NCI-H226 (cell line): ENCODE measurements around the gene SHTN1.
A peak's percentile ranks its signal among the peaks of the same experiment; 100 is the strongest.

Source experiments
- DNase-seq: peaks from one replicate; pipeline ENCODE4 v3.0.0-alpha.2; 2015

Gene SHTN1

DNA sequence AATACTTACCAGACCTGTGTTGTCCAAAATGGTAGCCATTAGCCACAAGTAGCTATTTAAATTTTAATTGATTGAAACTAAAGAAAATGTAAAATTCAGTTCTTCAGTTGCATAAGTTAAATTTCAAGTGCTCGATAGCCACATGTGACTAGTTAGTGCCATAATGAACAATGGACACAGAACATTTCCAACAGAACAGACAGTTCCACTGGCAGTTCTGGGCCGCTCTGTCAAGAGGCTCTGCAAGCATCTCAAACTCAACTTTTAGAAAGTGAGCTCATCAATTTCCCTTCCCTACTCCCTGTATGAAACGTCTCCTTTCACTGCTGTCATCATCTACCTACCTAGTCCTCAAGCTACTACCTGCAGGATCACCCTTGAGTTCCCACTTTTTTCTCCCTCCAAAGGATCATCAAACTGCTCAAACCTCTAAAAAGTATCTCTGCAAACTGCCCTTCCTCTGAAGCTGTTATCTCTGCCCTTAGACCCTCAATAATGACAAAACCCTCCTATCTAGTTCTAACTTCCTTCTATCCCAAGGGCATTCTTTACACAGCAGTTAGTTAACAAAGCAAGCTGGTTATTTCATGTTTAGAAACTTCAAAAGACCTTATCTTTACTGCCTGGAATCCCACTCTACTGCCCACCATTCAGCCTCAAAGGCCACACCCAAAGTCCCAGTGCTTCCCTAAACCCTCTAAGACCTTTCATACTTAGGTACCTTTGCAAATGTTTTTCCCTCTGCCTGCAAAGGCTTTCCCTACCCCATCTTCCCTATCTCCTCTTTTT lies 20.6 kb downstream of the SHTN1 start:
- DNase-seq: no peak

DNA sequence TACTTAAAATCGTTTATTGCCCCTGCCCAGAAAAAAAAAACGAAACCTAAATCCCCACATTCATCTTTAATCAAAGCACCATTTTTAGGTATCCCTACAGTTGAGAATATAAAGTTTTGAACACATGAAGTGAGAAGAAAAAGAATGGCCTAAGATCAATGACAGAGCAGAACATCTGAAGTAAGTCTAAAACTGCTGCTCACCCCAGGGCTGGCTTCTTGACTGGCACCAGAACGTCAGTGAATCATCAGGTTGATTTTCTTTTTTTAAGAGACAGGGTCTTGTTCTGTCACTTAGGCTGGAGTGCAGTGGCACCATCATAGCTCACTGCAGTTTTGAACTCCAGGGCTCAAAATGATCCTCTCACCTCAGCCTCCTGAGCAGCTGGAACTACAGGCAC lies 24.9 kb downstream of the SHTN1 start:
- DNase-seq: no peak

DNA sequence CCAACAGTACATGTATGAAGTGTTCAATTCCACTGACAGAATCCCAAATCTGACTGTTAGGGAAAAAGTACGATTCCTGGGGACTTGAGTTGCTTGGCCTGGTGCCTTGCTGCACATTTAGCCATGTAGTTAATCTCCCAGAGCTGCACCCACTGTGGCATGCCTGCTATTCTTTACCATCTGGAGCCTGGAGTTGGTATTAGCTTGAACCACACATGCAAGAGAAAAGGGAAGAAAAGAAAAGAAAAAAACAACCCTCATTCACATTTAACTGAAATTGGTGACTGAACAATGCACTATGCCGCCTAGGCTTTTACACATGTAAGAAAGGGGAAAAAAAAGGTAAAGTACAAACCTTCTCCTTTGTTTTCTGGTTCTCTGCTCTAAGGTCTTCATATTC lies 26.1 kb downstream of the SHTN1 start:
- DNase-seq: no peak

DNA sequence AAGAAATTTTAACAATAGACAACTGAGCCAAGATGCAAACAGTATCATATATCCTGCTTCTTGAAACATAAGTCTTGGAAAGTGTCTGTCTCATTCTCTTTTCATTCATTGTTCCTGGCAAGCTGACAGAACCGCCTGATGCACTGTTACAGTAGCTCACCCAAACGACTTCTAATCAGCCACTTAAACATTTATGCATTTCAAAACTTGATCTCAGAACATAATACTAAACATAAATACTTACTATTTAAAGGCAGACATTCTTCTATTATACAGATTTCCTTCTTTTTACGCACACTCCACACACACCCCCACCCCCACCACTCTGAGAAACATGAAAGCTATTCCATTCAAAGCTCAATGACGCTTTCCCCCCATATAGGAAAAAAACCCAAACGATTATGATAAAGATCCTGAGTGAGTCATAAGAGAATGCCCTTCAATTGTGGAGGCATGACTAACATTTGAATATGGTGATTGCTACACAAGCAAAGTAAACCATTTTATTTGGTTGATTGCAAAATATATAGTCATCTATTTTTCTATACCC lies 30.5 kb downstream of the SHTN1 start:
- peak; percentile 74 for DNase-seq

DNA sequence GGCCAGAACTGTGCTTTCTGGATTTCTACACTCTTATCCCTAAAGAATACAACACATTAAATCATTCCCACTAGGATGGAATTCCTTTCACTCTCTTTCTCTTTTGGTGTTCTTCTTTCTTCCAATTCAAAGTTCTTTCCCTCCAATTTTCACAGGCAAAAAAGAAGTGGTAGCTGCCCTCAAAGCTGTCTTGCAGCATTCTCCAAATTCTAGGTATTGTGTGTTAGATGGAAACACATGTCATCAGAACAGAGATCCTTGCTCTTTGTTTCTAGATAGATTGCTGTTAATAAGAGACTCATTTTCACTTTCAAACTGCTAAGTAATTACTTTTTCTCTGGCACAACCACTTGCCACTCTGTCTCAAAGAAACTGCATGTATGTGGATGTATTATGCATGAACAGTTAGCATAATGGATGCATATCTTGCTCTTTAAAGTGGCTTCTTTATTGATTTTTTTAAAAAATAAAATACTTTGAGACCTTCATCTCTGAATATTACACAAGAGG lies 31.0 kb downstream of the SHTN1 start:
- no peak for DNase-seq

DNA sequence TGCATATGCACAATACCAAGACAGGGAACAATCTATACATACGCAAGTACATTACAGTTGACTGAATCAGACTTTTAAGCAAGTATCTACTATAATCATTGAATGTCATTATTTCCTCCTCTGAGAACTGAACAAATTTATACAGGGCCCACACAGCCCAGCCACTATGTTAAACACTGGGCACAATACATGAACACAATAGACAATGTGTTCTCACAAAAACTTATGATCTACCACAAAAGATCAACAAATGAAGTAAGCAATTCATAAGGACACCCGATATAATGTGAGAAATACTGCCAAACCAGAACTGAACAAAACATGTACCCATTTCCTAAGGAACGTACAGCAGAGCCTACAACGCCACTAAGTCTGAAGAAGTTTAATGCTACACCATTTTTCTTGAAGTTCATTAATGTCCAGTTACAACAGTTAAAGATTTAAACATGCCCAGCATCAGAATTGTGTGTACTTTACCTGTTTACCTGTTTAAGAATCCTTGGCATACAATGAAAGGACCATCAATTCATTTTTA lies 31.5 kb downstream of the SHTN1 start:
- no peak for DNase-seq

DNA sequence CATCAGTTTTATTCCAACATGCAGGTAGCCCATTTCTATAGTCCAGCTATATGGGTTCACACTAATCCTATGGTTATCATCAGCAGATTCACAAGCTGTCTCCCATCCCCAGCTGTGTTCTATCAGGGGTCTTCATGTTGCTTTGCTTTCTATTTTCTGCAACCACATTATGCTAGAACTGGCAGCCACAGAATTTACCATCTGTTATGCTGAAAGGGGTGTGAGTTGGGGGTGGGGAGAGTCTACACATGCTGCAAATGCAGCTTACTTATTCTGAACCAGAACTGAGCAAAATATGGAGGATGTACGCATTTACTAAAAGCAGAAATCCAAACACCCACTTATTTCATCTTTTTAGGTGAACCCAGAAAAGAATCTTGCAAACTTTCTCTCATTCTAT lies 32.9 kb downstream of the SHTN1 start:
- no peak for DNase-seq

DNA sequence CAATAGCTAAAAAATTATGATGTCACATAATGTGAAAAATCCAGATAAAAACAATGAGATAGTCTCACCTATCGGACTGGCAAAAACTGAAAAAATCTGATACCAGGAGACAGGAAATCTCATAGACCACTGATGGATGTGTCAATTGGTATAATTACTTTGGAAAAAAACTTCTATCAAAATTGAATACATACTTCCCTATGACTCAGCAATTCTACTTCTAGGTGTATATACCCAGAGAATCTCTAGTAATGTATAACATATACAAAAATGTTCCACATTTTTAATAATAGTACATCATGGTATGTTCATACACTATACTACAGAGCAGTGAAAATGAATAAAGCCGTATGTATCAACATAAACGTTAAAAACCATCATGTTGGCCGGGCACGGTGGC lies 34.9 kb downstream of the SHTN1 start:
- no peak for DNase-seq

DNA sequence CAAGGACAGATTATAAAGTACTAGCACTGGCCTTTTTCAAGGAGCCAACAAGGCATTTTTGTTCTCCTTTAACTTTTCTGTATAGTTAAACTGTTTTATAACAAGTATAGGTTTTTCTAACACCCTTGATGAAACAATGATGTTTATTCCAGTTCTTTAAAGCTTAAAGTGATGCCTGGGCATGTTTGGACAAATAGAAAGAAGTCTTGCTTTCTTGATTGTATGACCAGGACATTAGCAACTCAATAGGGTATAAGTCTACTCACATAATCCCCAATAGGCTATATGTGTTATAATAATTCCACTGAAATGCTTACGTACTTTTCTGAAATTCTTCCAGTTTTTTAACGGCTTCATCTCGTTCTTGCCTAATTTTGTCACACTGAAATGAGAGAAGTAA lies 36.7 kb downstream of the SHTN1 start:
- DNase-seq: no peak

DNA sequence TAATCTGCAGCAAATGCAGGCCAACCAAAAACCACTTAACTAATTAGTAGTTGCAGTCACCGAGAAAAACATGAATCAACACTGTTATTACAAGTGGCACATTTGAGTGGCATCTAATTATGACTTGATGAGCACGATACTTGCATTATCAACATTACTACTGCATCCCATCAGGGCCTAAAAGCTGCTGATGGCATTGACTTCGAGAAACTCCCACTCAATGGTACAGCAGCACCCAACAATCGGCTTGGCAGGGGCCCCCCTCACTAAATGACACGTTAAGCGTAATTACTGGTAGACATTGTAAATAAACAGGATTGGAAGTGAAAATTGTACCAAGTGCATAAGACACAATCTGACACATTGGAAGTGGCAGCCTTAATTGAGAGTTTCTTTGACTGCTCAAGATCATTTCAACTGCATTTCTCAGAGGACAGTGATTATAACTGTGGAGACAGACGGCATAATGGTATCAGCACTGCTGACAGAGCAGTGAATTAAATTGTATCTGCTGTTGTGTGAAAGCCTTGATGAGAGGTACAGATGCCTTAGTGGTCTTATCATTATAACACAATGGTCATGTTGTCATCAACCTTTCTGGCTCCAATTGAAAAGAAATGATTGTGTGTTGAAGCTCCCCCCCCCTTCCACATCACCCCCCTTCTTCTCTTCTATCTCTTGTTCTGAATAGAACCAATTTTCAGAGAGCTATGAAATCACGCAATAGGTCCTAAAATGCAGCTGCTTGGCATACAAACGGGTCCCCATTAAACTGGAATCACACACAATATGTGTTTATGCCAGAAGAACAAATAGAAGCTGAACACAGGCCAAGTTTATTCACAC lies 43.4 kb downstream of the SHTN1 start:
- DNase-seq: no peak

DNA sequence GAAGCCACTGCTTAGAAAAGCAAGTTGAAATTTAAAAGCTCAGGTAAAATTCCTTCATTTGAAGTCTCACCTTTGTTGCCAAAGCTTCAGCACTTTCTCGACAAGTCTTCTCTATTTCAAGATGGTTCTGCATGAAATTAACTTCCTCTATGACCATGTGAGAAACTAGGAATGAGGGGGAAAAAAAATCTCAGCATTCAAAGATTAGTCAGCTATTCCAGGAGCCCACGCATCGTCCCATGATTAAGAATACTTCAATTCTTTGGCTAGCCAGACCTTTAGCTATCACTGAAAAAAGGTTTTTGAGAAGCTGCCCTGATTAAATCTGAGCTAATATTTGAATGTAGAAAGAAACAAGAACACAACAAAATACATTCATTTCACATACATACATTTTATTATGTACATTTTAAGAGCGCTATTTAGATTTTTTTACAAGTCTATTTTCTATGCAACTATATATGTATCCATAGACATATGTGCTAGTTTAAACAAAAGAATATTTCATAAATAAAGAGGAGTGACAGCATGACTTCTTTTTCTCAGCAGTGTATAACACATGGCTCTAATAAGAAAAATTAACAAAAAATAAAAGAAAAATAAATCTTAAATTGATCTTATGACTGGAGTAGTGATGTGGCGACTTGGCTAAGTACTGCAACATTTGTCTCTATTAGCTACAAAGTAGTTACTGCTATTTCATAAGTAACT lies 44.8 kb downstream of the SHTN1 start:
- DNase-seq: no peak

DNA sequence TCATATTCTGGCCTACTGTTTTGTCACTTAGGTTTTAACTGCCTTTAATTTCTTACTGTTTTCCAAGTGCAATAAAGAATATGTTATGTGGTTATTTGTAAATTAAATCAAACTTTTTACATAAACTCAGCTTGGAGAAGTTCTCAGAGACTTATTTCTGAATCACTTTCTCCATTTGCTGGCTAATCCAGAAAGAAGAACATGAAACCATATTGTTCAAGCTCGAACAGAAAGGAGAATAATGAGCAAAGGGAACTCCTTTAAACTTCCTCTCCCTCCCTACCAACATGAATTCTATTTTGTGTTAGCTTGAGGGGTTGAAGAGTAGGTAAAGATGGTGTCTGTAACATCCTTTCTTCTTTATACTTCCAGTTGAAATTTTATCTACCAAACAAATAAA lies 52.3 kb downstream of the SHTN1 start:
- DNase-seq: no peak

DNA sequence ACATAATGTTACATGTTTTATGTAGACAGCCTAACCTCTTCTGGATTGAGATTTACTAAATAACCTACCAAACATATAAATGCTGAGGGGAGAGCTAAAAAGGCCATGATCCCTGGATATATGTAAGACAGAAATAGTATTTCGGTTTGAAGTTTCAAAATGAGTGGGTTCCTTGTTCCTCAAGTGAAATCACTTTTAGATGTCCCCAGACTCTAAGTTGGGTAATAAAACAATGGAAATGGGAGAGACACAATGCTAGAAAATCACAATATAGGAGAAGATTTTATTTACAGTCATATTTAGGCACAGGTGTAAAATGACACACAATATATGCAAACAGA lies 56.5 kb downstream of the SHTN1 start:
- DNase-seq: no peak

DNA sequence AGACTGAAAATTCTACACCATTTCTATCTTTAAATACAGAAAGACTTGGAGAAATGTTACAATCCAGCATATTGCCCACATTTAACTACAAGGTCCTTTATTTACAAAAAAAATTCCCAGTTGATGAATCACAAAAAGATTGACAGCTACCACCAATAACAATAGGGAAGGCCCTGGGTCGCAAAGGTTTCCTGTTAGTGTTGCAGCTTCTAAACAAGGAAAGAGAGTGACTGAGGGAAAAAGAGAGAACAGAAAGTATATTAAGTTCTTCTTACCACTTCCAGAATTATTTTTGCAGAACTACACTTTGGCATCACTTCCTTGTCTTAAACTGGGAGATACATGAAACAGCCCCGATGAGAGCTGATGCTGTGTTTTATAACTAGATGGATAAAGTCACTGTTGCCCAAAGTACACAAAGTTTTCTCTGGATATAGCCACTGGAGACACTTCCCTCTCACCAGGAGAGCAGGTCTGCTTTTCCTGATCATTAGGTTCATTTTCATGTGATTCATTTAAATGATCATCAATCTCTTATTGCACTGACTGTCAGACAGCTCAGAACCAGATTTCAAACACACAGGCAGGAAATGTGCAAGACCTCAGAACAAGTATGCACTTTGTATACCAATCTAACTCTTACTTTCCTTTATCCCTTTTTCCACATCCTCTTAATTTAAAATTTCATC lies 57.0 kb downstream of the SHTN1 start:
- peak; percentile 34 for DNase-seq

DNA sequence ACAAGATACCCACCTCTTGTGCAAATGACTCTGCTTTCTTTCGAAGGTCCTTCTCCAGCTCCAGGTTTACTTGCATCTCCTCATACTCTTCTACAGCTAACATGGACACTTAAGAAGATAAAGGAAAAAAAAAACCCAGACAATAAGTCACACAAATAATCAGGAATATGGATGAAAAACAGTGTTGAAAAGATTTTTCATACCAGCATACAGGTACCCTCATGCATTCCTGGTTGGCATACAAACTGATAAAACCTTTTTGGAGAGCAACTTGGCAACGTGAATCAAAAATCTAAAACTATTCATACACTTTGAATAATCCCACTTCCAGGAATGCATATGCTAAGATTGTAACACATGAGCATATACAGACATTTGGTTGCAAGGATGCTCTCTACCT lies 60.1 kb downstream of the SHTN1 start:
- DNase-seq: no peak

DNA sequence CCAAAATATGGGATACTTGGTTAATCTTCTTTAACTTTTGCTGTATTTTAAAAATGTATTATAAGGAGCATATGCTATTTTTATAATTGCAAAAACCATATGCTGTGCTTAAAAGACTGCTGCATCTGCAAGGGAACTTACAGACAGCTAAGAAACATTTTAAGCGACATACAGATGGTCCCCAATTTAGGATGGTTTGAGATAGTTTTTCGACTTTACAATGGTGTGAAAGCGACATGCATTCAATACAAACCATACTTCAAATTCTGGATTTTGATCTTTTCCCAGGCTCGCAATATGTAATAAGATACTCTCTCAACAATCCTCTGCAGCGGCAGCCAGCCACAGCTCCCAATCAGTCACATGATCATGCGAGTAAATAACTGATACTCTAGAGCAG lies 73.2 kb downstream of the SHTN1 start:
- no peak for DNase-seq

DNA sequence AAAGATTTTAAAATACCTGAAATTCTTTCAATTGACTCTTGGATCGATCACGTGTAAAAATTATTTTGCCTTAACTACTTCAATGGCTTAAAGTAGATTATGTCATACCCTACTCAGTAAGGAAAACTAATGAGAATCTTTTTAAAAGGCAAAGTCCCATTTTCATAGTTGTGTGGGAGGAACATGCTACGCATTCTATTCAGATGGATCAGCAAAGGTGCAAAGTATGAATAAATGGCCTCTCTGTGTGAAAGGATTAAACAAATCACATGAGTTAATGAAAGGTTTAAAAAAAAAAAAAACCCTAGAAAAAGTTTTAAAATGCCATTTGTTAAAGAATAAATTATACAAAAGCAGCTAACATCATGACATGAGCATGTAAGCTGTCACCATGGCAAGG lies 78.6 kb downstream of the SHTN1 start:
- DNase-seq: no peak

DNA sequence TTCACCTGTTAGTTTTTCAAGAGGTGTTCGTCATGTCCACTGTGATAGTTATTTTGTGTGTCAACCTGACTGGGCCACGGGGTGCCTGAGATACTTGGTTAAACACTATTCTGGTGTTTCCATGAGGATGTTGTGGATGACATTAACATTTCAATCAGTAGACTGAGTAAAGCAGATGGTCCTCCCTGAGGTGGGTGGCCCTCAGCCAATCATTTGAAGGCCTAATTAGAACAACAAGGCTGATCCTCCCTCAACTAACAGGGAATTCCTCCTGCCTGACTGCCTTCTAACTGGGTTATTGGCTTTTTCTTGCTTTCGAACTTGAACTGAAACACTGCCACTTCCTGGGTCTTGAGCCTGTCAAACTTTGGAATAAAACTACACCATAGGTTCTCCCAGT lies 79.9 kb downstream of the SHTN1 start:
- no peak for DNase-seq

DNA sequence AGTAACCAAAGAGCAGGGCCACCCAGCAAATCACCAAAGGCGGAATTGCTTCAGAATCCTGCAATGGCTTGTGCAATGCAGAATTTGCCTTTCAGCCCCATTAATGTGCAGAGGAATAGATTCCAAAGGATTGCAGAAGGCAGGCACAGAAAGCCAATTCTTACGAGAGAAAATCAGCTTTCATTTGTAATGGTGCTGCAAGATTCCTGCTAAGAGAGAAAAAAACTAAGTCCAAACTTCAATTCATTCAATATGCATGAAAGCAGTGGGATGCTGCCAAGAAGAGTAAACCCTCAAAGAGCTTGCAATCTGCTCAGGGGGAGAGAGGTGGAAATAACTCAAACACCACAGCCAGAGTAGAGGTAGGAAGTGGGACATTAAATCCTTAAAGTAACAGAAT lies 85.3 kb downstream of the SHTN1 start:
- DNase-seq: no peak

DNA sequence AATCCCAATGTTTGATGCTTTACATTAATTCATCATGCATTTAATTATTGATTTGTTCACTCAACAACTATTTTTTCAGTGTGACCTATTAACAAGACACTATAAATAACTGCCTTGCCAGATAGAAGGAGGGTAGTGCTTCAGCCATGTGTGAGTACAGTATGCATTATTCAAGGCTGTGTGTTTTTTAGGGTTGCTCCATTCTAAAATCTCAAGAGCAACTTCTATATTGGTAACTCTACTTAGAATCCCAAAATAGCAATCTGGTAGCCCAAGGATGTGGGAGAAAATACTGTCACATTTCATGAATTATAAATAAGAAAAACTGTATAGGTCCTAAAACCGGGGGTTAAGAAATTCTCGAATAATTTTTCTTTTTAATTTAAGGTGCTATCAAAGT lies 85.8 kb downstream of the SHTN1 start:
- DNase-seq: no peak

DNA sequence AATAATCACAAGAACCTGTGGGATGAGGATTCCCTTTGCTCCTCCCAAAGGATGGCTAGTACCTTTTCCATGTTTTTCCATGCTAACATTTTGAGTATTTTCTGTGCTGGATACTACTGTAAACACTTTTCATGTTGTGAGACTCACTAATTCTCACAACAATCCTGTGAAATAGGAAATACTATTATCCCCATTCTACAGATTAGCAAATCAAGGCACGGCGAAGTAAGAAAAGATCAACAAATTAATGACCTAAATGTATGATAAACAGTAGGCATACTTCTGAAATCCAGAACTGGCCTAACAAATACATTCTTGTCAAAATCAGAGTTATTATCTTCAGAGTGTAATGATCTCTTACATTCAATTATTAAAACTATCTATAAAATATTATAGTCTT lies 86.4 kb downstream of the SHTN1 start:
- no peak for DNase-seq

DNA sequence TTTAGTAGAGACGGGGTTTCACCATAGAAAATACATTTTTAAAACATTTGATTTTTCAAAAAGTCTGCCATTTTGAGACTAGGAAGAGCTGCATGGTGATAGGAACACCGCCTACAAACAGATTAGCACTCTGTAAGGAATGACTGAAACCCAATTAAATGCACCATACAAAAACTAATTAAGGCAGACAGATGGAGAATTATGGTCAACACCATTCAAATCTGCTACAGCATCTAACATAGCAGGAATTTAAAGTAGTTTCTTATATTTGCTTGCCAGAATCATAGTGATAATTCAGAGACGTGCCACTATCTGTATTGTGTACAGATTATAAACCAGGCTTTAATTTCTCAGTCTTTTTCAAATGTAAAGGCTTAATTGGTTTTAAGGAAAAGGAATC lies 87.5 kb downstream of the SHTN1 start:
- no peak for DNase-seq

DNA sequence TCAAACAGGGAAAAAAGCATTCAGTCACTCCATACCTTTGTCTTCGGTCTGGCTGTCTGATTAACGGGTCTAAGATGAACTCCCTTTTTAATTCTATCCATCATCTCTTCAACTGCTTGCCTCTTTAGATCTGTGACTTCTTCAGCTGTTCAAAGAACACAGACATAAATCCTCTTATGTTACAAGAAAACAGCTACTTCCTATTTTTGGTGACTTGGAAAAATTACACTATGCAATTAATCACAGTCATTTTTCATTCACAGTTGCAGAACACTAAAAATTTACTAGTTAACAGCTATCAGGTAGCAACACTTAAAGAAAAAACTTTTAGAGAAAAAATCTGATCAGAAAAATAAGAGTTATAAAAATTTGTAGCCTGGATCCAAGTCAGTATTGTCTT lies 89.6 kb downstream of the SHTN1 start:
- no peak for DNase-seq
